H1 (cell line): ENCODE results near the gene ATP5PF. TPM values are rescaled to one million over a fixed set of nuclear protein-coding genes. Genes with fewer than 3 reads are reported as not detected.
A peak's percentile ranks its signal among the peaks of the same experiment; 100 is the strongest.

Source experiments
- CTCF ChIA-PET: fragments of 300-600 bp; sonication (Branson Sonifier 250); formaldehyde crosslinking; loops from one replicate; lab custom pipeline; 2021; ENCODE audit not compliant: partially characterized antibody; lab: Charles Lee
- POLR2A ChIA-PET: fragments of 300-600 bp; sonication (Branson Sonifier 250); formaldehyde crosslinking; loops from one replicate; lab custom pipeline; 2021; ENCODE audit warnings: inconsistent platforms; ENCODE audit not compliant: partially characterized antibody; lab: Charles Lee
- DNase-seq, 2 experiments: peaks; one replicate each; pipeline versions ENCODE4 v3.0.0 to v3.0.0-alpha.2; 2010 to 2022; ENCODE audit warnings: low spot score in 2 of 2, low read depth in 1 of 2, mixed read lengths in 1 of 2
- FAIRE-seq: peaks from 2 replicates; lab custom pipeline; 2011; peaks lifted over from hg19 to GRCh38; lab: Jason Lieb, UNC
- H2AFZ ChIP-seq: 2 replicates; pipeline ENCODE4 v1.8.1; 2012; ENCODE audit warnings: low read length, inconsistent platforms
- H2AK5ac ChIP-seq: 2 replicates; pipeline ENCODE4 v1.6.1; 2013; ENCODE audit warnings: low read depth, low read length
- H2BK120ac ChIP-seq: replicated peaks from 2 replicates; pipeline ENCODE3; 2013; ENCODE audit warnings: low read depth, low read length, inconsistent platforms
- H2BK12ac ChIP-seq: 2 replicates; pipeline ENCODE4 v1.6.1; 2013; ENCODE audit warnings: low read depth, low read length
- H2BK15ac ChIP-seq: 2 replicates; pipeline ENCODE4 v1.6.1; 2013; ENCODE audit warnings: low read length
- H2BK20ac ChIP-seq: 2 replicates; pipeline ENCODE4 v1.6.1; 2013; ENCODE audit warnings: low read length
- H2BK5ac ChIP-seq: 2 replicates; pipeline ENCODE4 v1.6.1; 2013; ENCODE audit warnings: low read depth, low read length
- H3K14ac ChIP-seq: 2 replicates; pipeline ENCODE4 v1.6.1; 2013; ENCODE audit warnings: inconsistent platforms; ENCODE audit not compliant: insufficient read length
- H3K18ac ChIP-seq: 2 replicates; pipeline ENCODE4 v1.6.1; 2013; ENCODE audit warnings: low read length; ENCODE audit errors: extremely low read depth
- H3K23ac ChIP-seq: 2 replicates; pipeline ENCODE4 v1.6.1; 2013; ENCODE audit warnings: inconsistent platforms; ENCODE audit not compliant: insufficient read length
- H3K23me2 ChIP-seq: 2 replicates; pipeline ENCODE4 v1.6.1; 2013; ENCODE audit warnings: low read depth, low read length
- H3K27ac ChIP-seq: 2 replicates; pipeline ENCODE4 v1.6.1; 2011; ENCODE audit warnings: low read depth, low read length, inconsistent platforms
- H3K27me3 ChIP-seq, 4 experiments: replicated peaks in 1 of 4; 1 replicate in 1 of 4; 2 replicates in 3 of 4; pipeline versions ENCODE4 v1.6.1 to v1.8.1; 2011 to 2013; ENCODE audit warnings: low read length in 3 of 4, mild to moderate bottlenecking in 3 of 4, inconsistent platforms in 2 of 4, mixed read lengths in 2 of 4, moderate library complexity in 1 of 4; ENCODE audit not compliant: control insufficient read depth in 3 of 4, insufficient read depth in 3 of 4; ENCODE audit errors: extremely low read depth in 1 of 4
- H3K36me3 ChIP-seq, 4 experiments: 2 replicates each; pipeline versions ENCODE4 v1.6.1 to v1.8.1; 2011 to 2013; ENCODE audit warnings: mild to moderate bottlenecking in 4 of 4, low read length in 3 of 4, moderate library complexity in 2 of 4, control low read depth in 1 of 4, inconsistent platforms in 1 of 4; ENCODE audit not compliant: insufficient read depth in 4 of 4, control insufficient read depth in 2 of 4
- H3K4ac ChIP-seq: replicated peaks from 2 replicates; pipeline ENCODE3; 2013; ENCODE audit warnings: low read length, low read depth, mixed read lengths, inconsistent platforms; ENCODE audit not compliant: insufficient read length
- H3K4me1 ChIP-seq, 4 experiments: replicated peaks in 1 of 4; 1 replicate in 1 of 4; 2 replicates in 3 of 4; pipeline versions ENCODE4 v1.6.1 to v1.8.1; 2011 to 2013; ENCODE audit warnings: low read length in 3 of 4, inconsistent platforms in 2 of 4, mixed read lengths in 1 of 4; ENCODE audit not compliant: insufficient read depth in 4 of 4, control insufficient read depth in 3 of 4
- H3K4me2 ChIP-seq, 2 experiments: 2 replicates each; pipeline versions ENCODE4 v1.6.1 to v1.8.1; 2011 to 2013; ENCODE audit warnings: low read depth in 2 of 2, low read length in 2 of 2, control low read depth in 1 of 2, inconsistent platforms in 1 of 2, mild to moderate bottlenecking in 1 of 2; ENCODE audit not compliant: insufficient read depth in 1 of 2
- H3K4me3 ChIP-seq, 4 experiments: fragments of 200-600, 300-600 bp in 1 of 4; sonication (generic), shearing (Covaris generic), sonication (Bioruptor Twin) in 1 of 4; 2 replicates each; pipeline versions ENCODE4 v1.5.1 to v1.8.1; 2011 to 2016; ENCODE audit warnings: low read length in 4 of 4, low read depth in 3 of 4, control low read depth in 2 of 4, inconsistent platforms in 2 of 4, mild to moderate bottlenecking in 2 of 4, mixed read lengths in 1 of 4, moderate library complexity in 1 of 4; ENCODE audit not compliant: insufficient read depth in 2 of 4; ENCODE audit errors: extremely low read depth in 1 of 4
- H3K56ac ChIP-seq: replicated peaks from 2 replicates; pipeline ENCODE3; 2013; ENCODE audit warnings: low read depth, mild to moderate bottlenecking, mixed read lengths, low read length, inconsistent platforms; ENCODE audit not compliant: insufficient read length
- H3K79me1 ChIP-seq: 2 replicates; pipeline ENCODE4 v1.6.1; 2013; ENCODE audit warnings: low read depth, low read length, control low read depth
- H3K79me2 ChIP-seq, 2 experiments: 2 replicates each; pipeline versions ENCODE4 v1.6.1 to v1.8.1; 2012 to 2013; ENCODE audit warnings: low read length in 2 of 2, mild to moderate bottlenecking in 2 of 2, inconsistent platforms in 1 of 2; ENCODE audit not compliant: insufficient read depth in 2 of 2, control insufficient read depth in 1 of 2
- H3K9ac ChIP-seq, 4 experiments: replicated peaks in 1 of 4; 1 replicate in 1 of 4; 2 replicates in 3 of 4; pipeline versions ENCODE4 v1.6.1 to v1.8.1; 2011 to 2013; ENCODE audit warnings: low read depth in 3 of 4, low read length in 3 of 4, control low read depth in 2 of 4, mild to moderate bottlenecking in 2 of 4, moderate library complexity in 2 of 4, inconsistent platforms in 1 of 4; ENCODE audit errors: extremely low read depth in 1 of 4
- H3K9me3 ChIP-seq, 2 experiments: 2 replicates each; pipeline versions ENCODE4 v1.6.1 to v1.8.1; 2012 to 2013; ENCODE audit warnings: mild to moderate bottlenecking in 2 of 2, moderate library complexity in 2 of 2, control low read depth in 1 of 2, inconsistent platforms in 1 of 2, low read depth in 1 of 2, low read length in 1 of 2, mixed read lengths in 1 of 2; ENCODE audit not compliant: insufficient read depth in 2 of 2
- H4K20me1 ChIP-seq, 2 experiments: replicated peaks in 1 of 2; 2 replicates each; pipeline versions ENCODE3 to v1.8.1; 2011 to 2013; ENCODE audit warnings: inconsistent platforms in 2 of 2, low read length in 2 of 2, mild to moderate bottlenecking in 1 of 2; ENCODE audit not compliant: insufficient read depth in 2 of 2, control insufficient read depth in 1 of 2
- H4K5ac ChIP-seq: 2 replicates; pipeline ENCODE4 v1.6.1; 2013; ENCODE audit warnings: low read length, low read depth, mixed read lengths, inconsistent platforms; ENCODE audit not compliant: insufficient read length
- H4K8ac ChIP-seq: 2 replicates; pipeline ENCODE4 v1.8.0; 2013; ENCODE audit warnings: mild to moderate bottlenecking, moderate library complexity, low read length, inconsistent platforms; ENCODE audit not compliant: insufficient read depth; ENCODE audit errors: extremely low read depth
- H4K91ac ChIP-seq: replicated peaks from 2 replicates; pipeline ENCODE3; 2013; ENCODE audit warnings: low read length, mixed read lengths, inconsistent platforms; ENCODE audit not compliant: insufficient read length
- ASH2L ChIP-seq: fragments of 200-600, 300-600 bp; sonication (generic); IDR thresholded peaks from one replicate; pipeline ENCODE4 v1.7.1; 2017; ENCODE audit warnings: low read length
- POLR2A ChIP-seq, 2 experiments: IDR thresholded peaks; 1 replicate in 1 of 2; 2 replicates in 1 of 2; pipeline ENCODE4 v1.6.1; 2011; ENCODE audit warnings: low read depth in 2 of 2, low read length in 2 of 2, mild to moderate bottlenecking in 2 of 2; ENCODE audit errors: control extremely low read depth in 1 of 2
- TBP ChIP-seq: IDR thresholded peaks from 2 replicates; pipeline ENCODE4 v1.6.1; 2011; ENCODE audit warnings: low read depth, low read length, improper control_type of control experiment
- WGBS, 2 experiments: shearing (Covaris generic) in 1 of 2; methylation state at CpG; one replicate each; pipeline versions ENCODE4 v1.1.6 to v1.1.7; 2013 to 2015; ENCODE audit warnings: low lambda C conversion rate in 2 of 2, mixed read lengths in 2 of 2, inconsistent platforms in 1 of 2, low coverage in 1 of 2, missing lambda C conversion rate in 1 of 2; ENCODE audit not compliant: insufficient replicate concordance in 2 of 2, insufficient coverage in 1 of 2, insufficient read length in 1 of 2; ENCODE audit errors: extremely low coverage in 1 of 2, missing lambda C conversion rate in 1 of 2; 5-methylcytosine and 5-hydroxymethylcytosine counted together
- polyA plus RNA-seq, 7 experiments: library from polyadenylated mRNA; depleted of rRNA in 3 of 7; stranded (reverse) in 5 of 7; unstranded in 2 of 7; fragments of >200 nt in 5 of 7; fragments of 200-250 nt in 2 of 7; gene quantifications; 1 replicate in 5 of 7; 2 replicates in 1 of 7; 4 replicates in 1 of 7; pipeline versions ENCODE4 v1.2.1 to v1.2.3, GENCODE V29; 2011 to 2013; ENCODE audit warnings: missing spikeins in 2 of 7, mixed read lengths in 2 of 7
- total RNA-seq: library from RNA; stranded (reverse); fragmentation: NEBNext Ultra II Directional; extraction: Animal tissue kit (Norgen Biotek cat#: 25700); gene quantifications from 2 replicates; pipeline ENCODE4 v1.2.1, GENCODE V29; 2021

Gene ATP5PF
- total and polyA plus RNA-seq, 2 of the 8 experiments (the other 6 are each of a cell fraction or from before 2014, with no cell fraction given): 135 to 240 TPM

DNA sequence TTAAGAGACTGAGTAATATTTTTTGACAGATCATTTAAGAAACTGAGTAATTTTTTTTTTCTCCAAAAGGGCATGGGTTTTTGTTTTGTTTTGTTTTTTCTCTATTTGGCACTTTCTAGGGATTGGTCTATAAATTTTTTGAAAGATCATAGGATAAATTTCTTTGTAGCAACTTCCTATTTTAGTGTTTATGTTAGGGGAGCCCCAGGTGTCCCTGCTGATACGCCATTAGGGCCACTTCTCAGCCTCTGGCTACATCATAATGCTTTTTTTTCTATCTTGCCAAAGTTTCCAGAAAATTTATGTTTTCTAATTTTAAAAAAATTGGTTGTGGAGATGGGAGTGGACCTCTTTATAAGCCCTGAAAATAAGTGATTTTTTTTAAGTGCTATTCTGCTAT lies 2.7 kb upstream of the ATP5PF start:
- Histone ChIP-seq H2AFZ (no peak overlapping the region), H3K4me1 (peaks cover 0 to 8% (median 0%) of the 10 kb centered on the region in 4 experiments; a peak in 2 of 7 replicates), H4K5ac (no peak overlapping the region), H4K20me1 (no peaks in the 10 kb centered on the region), H4K8ac (no peak overlapping the region), H3K27me3 (no peaks in the 10 kb centered on the region), H3K4me3 (peak overlapping the region in 1 of 4 experiments; percentile 97; a peak in 1 of 8 replicates), H3K36me3 (no peaks in the 10 kb centered on the region), H3K14ac (no peak overlapping the region), H3K9ac (no peak overlapping the region), H4K91ac (no peak overlapping the region), H2BK120ac (no peak overlapping the region), H2BK12ac (no peak overlapping the region), H2BK20ac (no peak overlapping the region), H2BK15ac (no peak overlapping the region), H3K4me2 (no peak overlapping the region), H3K18ac (no peak overlapping the region), H2AK5ac (no peak overlapping the region), H3K4ac (no peak overlapping the region), H3K79me1 (0 out of 2 replicates have a peak, but pooled peaks cover 2% of the 10 kb centered on the region), H3K79me2 (peaks cover 6 to 73% of the 10 kb centered on the region in 2 experiments), H3K23me2 (0 out of 2 replicates have a peak, but pooled peaks cover 2% of the 10 kb centered on the region), H3K23ac (no peak overlapping the region), H3K27ac (no peak overlapping the region), H3K56ac (no peak overlapping the region), H3K9me3 (no peaks in the 10 kb centered on the region), H2BK5ac (no peak overlapping the region)
- ChIA-PET POLR2A (no interaction called here), CTCF (interaction anchor here (1.5 kb wide), 1 partner anchor 64 kb away, joined by 4 read pairs; no protein-coding TSS in a partner anchor)
- no peak for TF ChIP-seq POLR2A (IDR thresholded peaks at IDR 0.05; ENCODE audit: control extremely low read depth in 1 of 2, low read depth in 2 of 2, low read length in 2 of 2)
- TF ChIP-seq TBP: no peak
- TF ChIP-seq ASH2L: no peak
- DNase-seq (no peak), FAIRE-seq (no peak)
- WGBS, 2 experiments: 61% methylated on average over 1 of the region's 1 CpG; no CpG with 5 or more reads in 1 of the 2 experiments
